ENCODE data around the gene KCNT1. TPM values are rescaled to one million over a fixed set of nuclear protein-coding genes. Genes with fewer than 3 reads are reported as not detected.
"Not testable (repeated sequence)": the region's sequence is repeated elsewhere in the genome, so short reads cannot be mapped to it uniquely, and the experiment has no call there.

Gene KCNT1
- total RNA-seq, 4 donors from 2014 or later: 0.28 to 0.52 TPM; not detected in 2

DNA sequence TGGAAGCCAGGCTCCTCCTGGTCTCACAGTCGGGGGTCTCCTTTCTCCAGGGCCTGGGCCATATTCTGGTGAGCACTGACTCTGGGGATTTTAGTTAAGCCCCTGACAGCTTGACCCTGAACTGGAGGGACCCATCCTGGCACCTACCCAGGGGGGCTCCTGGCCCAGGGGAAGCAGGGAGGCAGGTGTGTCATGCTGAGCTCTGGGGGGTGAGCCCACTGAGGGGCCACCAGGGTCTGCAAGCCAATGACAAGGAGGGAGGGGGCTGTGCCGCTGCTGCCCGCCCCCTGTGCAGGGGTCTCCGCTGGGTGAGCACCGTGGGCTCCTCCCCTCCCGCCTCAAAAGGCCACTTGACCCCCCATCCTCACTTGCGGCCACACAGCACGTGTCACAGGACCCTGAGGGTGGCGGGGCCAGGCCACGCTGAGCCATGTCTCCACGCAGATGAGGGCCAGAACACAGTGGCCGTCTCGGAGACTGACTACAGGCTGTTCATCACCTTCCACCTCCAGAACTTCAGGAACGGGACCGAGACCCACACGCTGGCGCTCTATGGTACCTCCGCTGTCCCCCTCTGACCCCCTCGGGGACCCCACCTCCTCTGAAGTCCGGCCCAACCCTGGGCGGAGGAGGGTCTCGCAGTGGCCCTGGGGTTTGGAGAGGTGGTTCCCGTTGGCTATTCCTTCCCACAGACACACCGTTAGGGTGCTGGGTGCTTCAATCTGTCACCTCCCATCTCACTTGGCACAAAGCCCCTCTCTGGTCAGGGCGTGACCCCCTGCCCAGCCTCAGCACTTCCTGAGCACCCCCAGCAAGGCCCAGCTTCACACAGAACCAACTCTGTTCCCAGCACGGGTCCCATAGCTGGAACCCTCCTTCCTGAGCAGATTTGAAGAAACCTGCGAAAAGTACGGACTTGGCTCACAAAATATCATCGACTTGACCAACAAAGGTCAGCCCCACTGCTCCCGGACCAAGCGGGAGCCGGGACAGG is 36.9 kb upstream of the KCNT1 start:
- Histone ChIP-seq H3K4me1 (no peaks in the 10 kb centered on the region), H3K27ac (no peak overlapping the region), H3K27me3 (no peaks in the 10 kb centered on the region), H3K36me3 (no peaks in the 10 kb centered on the region), H3K9me3 (no peaks in the 10 kb centered on the region), H3K4me3 (no peak overlapping the region)
- intact Hi-C loops (cut with DNase I; ENCODE audit: low total_unique reads): no loop called here
- TF ChIP-seq, protein P1, sequence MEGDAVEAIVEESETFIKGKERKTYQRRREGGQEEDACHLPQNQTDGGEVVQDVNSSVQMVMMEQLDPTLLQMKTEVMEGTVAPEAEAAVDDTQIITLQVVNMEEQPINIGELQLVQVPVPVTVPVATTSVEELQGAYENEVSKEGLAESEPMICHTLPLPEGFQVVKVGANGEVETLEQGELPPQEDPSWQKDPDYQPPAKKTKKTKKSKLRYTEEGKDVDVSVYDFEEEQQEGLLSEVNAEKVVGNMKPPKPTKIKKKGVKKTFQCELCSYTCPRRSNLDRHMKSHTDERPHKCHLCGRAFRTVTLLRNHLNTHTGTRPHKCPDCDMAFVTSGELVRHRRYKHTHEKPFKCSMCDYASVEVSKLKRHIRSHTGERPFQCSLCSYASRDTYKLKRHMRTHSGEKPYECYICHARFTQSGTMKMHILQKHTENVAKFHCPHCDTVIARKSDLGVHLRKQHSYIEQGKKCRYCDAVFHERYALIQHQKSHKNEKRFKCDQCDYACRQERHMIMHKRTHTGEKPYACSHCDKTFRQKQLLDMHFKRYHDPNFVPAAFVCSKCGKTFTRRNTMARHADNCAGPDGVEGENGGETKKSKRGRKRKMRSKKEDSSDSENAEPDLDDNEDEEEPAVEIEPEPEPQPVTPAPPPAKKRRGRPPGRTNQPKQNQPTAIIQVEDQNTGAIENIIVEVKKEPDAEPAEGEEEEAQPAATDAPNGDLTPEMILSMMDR (IDR thresholded peaks at IDR 0.05): no peak
- TF ChIP-seq POLR2A (IDR thresholded peaks at IDR 0.05): no peak
- DNase-seq: no peak

DNA sequence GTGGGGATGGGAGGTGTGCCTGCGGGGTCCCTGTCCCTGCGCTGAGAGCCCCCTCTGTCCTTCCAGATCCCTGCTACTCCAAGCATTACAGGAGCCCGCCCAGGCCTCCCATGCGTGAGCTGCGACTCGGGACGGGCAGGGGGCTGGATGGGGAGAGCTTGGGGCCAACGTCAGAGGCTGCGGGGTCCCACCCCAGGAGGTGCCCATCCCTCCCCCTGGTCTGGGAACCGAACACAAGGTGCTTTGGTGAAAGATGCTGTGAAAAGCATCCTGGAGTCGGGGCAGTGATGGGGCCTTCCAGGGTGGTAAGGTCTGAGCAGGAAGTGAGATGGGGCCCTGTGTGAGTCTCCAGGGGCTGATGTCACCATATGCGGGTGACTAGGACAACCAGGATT is 36.2 kb upstream of the KCNT1 start:
- TF ChIP-seq, protein P1 (IDR thresholded peaks at IDR 0.05): no peak
- no peak for TF ChIP-seq POLR2A (IDR thresholded peaks at IDR 0.05)
- H3K9me3 ChIP-seq: no peaks in the 10 kb centered on the region
- no peaks in the 10 kb centered on the region for H3K36me3 ChIP-seq
- no peak overlapping the region for H3K27ac ChIP-seq
- no peak for DNase-seq
- intact Hi-C loops (cut with DNase I; ENCODE audit: low total_unique reads): no loop called here
- H3K4me3 ChIP-seq: no peak overlapping the region
- H3K4me1 ChIP-seq: no peaks in the 10 kb centered on the region
- H3K27me3 ChIP-seq: no peaks in the 10 kb centered on the region

DNA sequence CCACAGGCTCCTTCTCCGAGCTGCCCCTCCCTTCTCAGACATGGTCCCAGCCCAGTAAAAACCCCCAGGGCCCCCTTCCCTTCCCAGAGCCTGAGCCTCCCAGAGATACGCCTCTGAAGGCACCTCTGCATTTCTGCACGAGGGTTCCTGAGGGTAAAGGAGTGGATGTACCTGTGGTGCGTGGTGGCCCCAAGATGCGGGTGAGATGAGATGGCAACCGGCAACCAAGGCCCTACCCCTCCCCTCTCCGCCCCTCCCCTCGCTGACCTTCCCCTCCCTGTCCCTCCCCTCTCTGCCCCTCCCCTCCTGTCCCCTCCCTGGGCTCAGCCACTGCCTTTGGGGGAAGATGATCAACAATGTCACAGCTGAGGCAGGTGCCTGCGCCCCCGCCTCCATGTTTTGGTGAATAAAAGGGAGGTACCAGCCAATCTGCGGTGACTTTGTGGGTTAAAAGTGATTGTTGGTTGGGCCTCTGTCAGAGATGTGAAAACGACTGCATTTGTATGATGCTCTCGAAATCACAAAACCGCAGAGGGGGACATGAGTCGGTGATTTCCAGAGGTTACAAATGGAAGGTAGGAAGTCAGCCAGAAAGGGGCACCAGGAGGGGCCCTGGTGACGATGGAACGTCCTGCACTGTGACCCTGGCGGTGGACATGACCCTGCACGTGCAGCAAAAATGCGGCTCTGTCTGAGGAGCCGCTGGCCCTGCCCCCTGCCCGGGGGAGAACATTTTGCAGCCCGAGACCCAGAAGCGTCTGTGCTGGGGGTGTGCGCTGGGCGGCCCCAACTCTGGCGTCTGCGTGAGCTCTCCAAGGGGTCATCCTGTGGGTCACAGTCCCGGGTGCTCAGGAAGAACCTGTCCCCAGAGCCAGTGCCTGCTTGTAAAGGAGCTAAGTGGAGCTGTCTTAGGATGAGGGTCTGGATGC is 35.2 kb upstream of the KCNT1 start:
- H3K27ac ChIP-seq: no peak overlapping the region
- H3K4me1 ChIP-seq: no peaks in the 10 kb centered on the region
- no peaks in the 10 kb centered on the region for H3K9me3 ChIP-seq
- TF ChIP-seq POLR2A (IDR thresholded peaks at IDR 0.05): no peak
- TF ChIP-seq, protein P1 (IDR thresholded peaks at IDR 0.05): no peak
- no peaks in the 10 kb centered on the region for H3K36me3 ChIP-seq
- DNase-seq: no peak
- H3K27me3 ChIP-seq: no peaks in the 10 kb centered on the region
- intact Hi-C loops (cut with DNase I; ENCODE audit: low total_unique reads): no loop called here
- no peak overlapping the region for H3K4me3 ChIP-seq

DNA sequence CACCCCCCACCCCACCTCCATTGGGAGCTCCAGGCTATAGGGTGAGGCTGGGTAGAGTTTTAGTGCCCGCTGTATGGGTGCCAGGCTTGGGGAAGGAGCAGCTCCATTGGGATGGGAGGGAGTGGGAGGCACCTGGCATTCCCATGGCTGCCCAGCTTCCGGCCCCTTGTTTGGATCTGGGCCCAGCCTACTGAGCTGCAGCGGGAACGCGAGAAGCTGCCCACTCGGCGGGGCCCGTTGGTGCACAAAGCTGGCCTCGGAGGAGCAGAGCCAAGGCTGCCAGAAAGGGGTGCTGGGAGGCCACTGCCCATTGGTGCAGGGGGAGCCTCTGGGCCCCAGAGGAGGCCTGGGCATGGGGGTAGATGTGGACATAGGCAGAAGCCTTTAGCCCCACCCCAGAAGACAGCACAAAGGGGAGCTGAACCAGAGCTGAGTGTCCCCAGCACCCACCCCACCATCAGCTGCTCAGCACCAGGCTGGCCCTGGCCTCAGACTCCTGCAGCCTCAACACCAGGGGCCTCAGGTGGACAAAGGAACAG is 34.5 kb upstream of the KCNT1 start:
- H3K9me3 ChIP-seq: no peaks in the 10 kb centered on the region
- H3K4me1 ChIP-seq: no peaks in the 10 kb centered on the region
- H3K36me3 ChIP-seq: no peaks in the 10 kb centered on the region
- DNase-seq: no peak
- H3K27me3 ChIP-seq: no peaks in the 10 kb centered on the region
- no peak for TF ChIP-seq POLR2A (IDR thresholded peaks at IDR 0.05)
- TF ChIP-seq, protein P1 (IDR thresholded peaks at IDR 0.05): no peak
- no peak overlapping the region for H3K27ac ChIP-seq
- intact Hi-C loops (cut with DNase I; ENCODE audit: low total_unique reads): no loop called here
- no peak overlapping the region for H3K4me3 ChIP-seq

DNA sequence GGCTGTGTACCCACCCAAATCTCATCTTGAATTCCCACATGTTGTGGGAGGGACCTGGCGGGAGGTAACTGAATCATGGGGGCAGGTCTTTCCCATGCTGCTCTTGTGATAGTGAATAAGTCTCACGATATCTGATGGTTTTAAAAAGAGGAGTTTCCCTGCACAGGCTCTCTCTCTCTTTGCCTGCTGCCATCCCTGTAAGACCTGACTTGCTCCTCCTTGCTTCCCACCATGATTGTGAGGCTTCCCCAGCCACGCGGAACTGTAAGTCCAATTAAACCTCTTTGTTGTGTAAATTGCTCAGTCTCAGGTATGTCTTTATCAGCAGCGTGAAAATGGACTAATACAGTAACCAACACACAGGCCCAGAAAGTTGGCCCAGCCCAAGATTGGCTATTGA is 33.0 kb upstream of the KCNT1 start:
- H3K4me3 ChIP-seq; H3K36me3 ChIP-seq; H3K27me3 ChIP-seq; H3K4me1 ChIP-seq; H3K9me3 ChIP-seq; intact Hi-C loops (cut with DNase I; ENCODE audit: low total_unique reads); DNase-seq; H3K27ac ChIP-seq: not testable (repeated sequence)

All from uterus (tissue), 4 donors.